Left kidney (tissue), 2 donors: ENCODE data around the gene ABCA1. TPM values are rescaled to one million over a fixed set of nuclear protein-coding genes. Genes with fewer than 3 reads are reported as not detected.
"Not testable (repeated sequence)": the region's sequence is repeated elsewhere in the genome, so short reads cannot be mapped to it uniquely, and the experiment has no call there.

ENCODE experiments used
- DNase-seq: peaks from one replicate; pipeline ENCODE4 v3.0.0-alpha.2; 2013
- polyA plus RNA-seq: library from polyadenylated mRNA; unstranded; fragments of 120-200 nt; gene quantifications from one replicate; pipeline ENCODE4 v1.2.1, GENCODE V29; 2013; ENCODE audit not compliant: insufficient read length

The ABCA1 gene
- polyA plus RNA-seq, 1 donor: 12.8 TPM

DNA sequence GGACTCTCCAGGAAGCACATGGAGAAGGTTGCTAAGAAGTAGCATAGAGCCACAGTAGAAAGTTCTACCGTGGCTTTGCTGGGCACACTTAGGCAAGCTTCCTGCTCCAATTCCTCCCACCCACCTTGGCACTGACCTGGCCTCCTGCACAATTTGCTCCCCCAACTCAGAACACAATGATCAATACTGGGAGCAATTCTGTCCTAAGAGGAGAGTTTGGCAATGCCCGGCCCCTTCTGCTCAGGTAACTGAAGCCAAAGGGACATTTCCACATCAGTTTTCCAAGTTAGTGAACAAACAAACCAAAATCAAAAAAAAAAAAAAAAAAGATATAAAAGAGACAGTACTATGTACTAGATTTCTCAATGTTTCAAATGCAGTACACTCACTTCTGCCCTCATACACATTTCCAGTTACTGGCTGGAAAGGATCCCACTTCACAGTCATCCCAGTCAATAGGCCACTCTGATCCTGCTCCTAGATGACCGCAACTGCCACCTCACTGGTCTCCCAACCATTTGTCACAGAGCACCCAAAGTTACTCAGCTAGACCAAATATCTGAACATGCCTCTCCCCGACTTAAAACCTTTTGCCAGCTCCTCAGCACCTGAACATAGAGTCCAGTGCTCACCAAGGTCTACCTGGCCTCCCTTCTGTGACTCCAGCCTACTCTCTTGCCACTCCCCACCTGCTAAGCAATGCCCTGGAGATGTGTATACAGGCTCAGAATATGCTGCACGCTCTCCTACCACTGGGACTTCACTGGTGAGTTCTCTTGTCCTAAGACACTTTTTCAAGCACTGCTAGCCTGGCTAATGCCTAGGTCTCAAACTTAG, 21.3 kb downstream of the ABCA1 start:
- no peak for DNase-seq

DNA sequence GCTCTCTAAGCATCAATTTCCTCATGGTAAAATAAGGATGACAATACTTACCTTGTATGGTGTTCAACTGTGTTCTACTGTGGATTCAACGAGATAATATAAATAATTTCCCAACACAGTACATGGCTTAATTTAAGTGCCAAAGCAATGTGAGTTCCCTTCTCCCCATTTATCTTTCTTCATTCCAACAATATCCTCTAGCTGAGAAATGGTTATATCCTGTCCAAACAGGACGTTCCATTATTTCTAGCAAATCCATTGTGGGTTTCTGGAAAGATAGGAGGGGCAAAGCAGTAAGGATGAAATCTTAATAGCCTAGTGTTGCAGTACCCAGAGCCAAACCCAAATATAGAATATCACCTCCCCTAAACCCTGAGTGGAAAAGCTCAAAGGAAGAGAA, 22.0 kb downstream of the ABCA1 start:
- DNase-seq: no peak

DNA sequence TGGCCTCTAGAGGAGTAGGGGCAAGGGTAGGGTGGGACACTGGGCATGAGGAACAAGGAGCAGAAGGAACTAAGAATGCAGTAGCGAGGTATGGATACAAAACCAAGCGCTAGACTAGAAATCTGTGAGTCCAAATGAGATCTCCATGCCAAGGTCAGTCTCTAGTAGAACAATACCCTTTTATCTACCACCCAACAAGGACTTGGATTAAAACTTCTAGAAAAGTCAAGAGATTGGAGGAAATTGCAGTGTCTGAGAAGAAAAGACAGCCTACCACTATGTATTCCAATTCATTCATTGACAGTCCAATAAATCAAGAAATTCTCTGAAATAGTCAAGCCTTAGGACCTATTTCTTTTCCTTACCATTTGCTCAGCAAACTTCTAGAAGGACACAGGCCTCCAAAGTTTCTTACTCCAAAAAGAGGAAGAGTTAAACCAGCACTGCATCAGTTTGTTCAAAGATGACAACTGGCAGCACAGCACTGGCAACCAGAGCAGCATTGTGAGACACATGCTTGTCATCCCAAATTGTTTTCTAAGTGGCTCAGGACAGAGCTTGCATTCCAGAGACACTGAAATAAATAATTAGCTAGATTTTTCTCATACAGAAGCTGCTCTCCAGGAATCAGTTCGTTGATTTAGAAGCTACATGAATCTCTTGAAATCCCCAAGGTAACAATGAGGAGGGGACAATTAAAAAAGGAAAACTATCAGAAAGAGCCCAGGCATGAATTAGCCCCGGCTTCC, 22.6 kb downstream of the ABCA1 start:
- DNase-seq: no peak

DNA sequence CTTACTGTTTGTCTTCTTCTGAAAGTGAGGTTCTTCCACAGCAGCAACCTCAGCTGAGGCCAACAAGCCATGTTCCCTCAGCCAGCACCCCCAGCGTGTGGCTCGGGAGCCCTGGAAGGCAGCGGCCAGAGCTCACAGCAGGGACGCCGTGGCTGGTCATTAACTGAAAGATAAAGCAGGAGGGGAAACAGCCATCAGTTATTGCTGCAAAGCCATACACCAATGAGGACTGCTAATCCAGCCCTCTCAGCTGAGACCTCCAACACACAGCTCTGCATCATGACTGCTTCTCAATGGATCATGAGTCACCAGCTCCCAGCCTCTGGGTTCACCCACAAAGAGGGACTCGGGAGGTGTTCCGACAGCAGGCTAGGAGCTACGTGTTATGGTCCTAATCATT, 24.3 kb downstream of the ABCA1 start:
- DNase-seq: no peak

DNA sequence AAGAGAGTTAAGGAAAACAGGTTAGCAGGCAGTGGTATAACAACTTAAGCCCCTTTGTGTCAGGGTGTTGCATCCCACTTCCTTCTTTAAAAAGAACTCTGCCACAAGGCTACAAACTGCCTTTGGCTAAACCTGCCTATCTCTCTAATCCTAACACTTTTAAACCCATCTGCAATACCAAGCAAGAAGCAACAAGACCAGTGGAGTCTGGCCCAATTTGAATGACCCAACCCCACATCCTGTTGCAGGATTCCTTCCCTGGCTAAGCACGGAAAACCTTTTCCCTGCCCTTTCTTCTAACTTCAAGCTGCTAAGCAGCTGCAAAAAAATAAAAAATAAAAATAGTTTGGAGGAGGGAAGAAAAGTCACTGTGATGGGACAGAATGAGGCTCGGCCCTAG, 27.1 kb downstream of the ABCA1 start:
- DNase-seq: no peak

DNA sequence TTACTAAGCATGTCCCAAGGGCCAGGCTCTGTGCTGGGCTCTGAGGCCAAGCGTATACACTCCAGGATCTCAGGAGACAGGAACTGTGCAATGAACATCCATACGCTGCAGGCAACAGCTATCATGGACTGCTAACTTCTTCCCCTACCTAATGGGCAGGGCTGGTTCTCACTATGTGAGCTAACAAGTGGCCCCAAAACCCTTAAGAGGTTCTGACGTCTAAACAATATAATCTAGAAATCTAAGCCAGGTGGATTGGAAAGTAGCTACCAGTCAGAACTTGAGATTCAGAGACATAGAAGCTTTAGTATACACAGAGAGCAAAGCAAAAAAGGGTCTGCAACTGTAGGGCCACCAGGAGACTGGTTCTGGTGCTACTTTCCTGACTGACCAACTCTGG, 27.6 kb downstream of the ABCA1 start:
- no peak for DNase-seq

DNA sequence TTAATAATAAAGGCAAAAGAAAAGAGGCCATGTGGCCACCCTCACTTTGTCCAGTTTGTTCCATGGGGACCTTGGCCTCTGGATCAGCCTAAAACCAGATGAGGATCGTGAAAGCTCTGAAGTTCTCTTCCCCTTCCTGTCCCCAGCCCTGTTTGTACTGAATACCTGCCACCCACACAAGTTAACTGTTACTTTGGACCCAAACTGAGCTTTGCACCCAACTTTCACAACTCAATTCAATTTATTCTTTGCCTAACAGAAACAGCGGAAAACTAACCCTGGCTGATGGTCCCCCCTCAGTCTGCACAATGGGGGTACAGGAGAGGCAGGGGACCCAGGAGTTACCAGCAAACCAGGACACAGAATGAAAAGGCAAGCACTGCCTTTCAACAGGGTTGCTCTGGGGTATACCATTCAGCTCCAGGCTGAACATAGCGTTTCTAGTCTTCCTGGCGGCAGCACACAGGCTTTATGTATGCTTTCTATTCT, 28.2 kb downstream of the ABCA1 start:
- DNase-seq: no peak

DNA sequence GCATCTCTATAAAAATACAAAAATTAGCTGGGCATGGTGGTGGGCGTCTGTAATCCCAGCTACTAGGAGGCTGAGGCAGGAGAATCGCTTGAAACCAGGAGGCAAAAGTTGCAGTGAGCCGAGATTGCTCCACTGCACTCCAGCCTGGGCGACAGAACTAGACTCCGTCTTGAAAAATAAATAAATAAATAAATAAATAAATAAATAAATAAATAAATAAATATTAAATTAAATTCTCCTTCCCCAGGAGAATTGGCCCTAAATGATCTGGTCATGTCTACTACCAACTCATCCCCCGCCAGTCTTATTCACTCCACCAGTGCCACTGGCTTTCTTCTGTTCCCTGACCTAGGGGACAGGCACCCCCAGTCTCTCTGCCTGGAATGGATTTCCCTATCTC, 29.6 kb downstream of the ABCA1 start:
- DNase-seq: not testable (repeated sequence)

DNA sequence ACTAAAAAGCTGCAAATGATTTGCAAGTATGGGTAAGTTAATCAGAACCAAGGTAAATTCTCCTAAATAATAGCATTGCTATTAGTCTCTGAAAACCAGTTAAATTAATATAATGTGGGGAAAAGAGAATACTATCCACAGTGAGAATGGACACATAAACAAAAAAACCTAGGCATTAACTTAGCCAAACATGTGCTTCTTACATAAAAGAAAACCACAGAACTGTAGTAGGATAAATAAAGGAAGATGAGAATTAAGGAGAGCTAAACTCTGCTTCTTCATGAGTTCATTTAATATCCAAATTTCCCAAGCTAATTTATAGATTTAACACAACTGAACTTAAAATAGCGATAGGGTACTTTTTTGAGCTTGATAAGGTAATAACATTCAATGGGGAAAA, 31.8 kb downstream of the ABCA1 start:
- DNase-seq: no peak

DNA sequence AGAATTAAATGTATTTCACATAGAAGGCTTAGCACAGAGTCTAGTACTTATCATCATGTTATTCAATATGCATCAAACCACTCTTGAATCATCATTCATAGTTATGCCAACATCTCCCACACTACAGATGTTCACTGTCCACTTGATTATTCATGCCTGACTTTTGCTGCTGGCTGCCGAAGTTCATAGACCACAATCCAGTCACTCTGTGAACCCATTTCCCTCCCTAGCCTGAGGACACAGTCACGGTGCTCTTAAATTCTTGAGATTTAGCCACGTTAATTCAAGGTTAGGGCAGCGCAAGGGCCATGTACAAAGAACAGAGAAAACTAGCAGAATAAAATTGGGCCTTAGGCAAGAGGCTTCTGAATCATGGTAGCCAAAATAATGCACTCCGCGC, 32.4 kb downstream of the ABCA1 start:
- DNase-seq: no peak

DNA sequence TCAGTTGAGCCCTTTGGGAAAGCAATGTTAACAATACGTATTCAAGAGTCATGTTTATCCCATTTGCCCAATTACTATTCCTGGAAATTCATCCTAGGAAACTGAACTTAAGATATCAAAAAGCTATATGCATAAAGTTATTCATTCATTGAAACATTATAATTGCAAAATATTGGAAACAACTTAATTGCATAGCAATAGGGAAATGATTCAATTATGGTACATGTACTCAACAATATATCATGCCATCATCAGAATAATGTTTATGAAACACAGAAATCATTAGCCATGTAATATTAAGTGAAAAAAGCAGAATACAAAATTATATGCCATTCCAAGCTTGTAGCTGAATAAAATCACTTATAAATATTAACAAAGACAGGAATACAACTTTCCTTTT, 35.3 kb downstream of the ABCA1 start:
- no peak for DNase-seq

DNA sequence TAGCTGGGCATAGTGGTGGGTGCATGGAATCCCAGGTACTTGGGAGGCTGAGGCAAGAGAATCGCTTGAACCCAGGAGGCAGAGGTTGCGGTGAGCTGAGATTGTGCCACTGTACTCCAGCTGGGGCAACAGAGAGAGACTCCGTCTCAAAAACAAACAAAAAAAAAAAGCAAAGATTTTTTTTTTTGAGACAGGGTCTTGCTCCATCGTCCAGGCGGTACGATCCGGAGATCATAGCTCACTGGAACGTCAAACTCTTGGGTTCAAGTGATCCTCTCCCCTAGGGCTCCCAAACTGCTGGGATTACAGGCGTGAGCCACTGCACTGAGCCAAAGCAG, 37.6 kb downstream of the ABCA1 start:
- no peak for DNase-seq

DNA sequence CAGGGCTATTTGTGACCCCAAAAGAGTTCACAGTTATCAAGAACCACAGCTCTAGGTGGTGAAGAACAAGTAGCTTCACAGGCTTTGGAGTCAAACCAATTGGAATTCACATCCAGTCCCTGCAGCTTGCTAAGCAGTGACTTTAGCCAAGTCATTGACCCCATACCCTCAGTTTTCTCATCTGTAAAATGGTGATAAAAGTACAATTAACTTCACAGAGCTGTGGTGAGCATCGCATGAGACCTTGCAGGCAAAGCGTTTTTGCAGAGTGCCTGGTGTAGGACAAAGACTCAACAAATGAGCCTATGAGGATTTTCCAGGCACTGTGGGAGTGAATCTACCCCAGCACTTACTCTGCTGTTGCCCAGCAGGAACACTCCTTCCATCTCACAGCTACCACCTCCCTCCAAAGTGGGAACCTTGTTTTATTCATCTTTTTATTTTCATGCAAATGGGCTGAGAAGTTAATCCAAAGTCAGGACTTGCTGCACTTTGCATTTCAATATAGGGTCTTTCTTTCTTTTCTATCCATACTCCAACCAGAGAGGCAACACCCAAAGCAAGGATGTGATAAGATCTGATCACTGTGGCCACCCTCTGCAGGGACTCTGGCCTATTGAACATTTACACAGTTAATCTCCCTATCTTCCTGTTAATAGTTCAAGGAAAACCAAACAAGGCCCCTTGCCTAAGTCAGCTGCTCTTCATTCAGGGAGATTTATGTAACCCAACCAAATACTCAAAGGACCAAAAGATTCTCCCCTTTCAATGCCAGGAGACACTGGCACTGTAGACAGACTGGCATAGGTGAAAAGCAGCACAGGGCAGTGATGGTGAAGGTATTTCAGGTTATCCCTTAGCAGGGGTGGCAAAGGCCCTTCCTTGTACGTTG, 41.9 kb downstream of the ABCA1 start:
- DNase-seq: no peak

DNA sequence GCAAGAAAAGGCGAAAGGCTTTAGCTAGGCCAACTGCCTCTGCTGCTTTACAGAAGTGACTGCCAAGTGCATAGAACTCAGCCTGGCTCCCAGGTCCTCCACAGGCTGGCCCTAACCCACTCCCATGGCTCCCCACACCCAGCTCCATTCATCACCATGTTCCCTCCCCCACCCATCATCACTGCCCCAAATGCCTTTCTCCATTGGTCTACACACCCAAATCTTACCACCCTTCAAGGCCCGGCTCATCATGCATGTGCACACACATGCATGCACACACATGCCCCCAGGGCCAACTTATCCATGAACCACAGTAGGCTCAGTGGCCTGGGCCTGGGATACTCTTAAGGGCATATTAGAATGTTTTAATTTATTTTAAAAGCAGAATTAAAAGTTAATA, 44.8 kb downstream of the ABCA1 start:
- DNase-seq: no peak

DNA sequence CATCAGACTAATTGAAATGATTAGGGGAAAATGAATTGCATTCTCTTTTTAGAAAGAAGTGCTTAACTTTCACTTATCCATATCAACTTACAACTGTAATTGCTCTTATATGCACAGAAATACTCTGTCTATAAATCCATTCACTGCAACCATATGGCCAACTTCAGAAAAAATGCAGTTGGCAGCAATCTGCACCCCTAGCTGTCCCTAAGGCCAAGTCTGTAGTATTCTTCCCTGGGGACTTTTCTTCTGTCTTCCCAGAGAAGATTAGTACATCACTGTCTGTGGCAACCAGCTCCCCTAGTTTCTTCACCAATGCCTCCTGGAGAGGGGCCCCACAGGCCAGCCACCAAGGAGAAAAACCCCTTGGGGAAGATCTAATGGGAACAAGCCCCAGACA, 45.4 kb downstream of the ABCA1 start:
- no peak for DNase-seq

DNA sequence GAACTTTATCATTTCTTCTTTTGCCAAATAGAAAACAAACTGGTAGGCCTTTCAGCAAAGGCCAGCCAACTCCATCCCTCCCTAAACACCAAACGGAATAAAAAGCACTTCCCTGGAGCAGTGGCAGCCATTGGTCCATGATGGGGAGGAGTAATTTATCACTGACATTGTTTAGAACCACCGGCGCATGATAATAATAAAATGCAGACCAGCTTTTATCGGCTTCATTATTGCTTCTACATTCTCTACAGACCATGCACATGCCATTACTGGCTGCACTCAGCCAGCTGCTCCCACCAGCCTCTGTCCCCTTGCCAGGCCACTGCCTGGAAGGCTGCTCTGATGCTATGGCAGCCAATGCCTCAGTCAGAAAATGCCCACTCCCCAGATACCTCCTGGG, 45.9 kb downstream of the ABCA1 start:
- DNase-seq: no peak

DNA sequence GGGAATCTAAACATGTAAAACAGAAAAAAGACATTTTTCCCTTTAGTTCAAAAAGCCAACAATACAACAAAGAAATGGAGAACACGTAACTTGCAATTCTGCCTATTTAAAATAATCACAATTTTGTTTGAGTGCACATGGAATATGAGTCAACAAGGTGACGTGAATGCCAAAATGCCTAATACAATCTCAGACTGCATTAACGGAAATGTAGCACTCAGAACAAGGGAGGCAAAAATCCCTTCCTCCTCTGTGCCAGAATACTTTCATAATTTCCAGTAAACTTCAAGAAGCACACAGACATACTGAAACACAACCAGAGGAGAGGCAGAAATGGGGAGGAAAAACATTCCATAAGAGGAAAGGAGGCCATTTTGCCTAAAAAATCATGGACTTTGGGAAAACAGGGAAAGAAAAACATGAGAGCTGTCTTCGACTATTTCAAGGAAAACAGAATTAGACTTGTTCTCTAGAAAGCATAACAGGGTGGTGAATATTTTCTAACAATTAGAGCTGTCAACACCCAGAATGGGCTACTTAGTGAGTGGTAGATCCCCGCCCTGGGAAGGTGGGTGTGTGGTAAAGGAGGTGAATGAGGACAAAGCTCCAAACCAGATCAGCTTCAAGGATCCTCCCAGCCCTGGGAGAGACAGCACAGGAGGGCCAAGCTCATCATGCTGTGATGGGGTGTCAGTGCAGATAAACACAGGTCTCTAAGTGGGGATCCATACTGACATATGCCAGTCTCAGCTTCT, 48.2 kb downstream of the ABCA1 start:
- no peak for DNase-seq

DNA sequence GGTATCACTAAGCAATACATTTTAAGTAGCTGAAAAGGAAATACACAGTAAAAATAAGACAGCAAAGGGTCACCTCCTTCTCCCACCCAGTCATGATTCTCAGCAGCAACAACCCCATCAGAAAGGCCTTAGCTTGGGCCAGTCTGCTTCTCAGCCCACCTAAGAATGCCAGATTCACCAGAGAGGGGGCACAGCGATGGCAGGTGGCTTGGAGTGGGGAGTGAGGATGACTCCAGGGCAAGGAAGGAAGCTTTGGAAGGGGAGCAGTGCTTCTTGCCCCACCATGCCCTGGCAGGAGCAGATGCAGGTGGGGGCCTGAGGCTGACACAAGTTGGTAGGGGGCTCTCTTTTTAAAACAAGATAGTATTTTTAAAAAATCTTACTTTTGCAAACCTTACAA, 51.4 kb downstream of the ABCA1 start:
- no peak for DNase-seq

DNA sequence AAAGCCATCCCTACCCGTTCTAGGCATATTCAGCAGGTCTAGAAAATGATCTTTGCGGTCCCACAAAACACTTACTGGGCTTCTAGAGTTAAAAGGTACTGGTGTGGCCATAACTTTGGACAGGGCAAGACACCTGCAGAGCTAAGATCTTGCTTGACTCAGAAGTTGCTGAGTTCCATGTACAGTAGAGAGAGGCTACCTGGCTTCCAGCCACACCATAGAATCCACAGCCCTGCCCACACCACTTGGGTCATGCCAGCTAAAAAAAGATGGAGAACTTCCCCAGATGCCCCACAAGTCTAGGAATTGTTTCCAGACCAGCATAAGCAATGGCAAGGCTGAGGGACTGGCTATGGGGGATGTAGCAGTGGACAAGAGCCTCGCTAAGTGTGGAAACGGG, 52.1 kb downstream of the ABCA1 start:
- no peak for DNase-seq

DNA sequence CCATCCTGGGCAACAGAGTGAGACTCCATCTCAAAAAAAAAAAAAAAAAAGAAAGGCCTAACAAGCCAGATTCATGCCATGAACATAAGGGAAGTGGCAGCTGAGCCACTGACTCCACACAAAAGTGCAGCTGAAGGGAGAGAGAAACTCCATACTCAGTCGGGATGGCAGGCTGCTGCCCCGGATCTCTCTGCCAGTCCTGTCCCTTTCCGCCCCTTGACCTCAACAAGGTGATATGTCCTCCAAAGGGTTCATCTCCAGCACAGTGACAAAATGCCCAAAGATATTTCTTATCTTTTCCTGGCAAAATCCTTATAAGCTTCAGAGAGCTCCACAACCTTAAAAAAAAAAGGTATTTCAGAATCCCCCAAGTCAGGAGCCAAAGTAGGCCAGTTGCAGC, 52.6 kb downstream of the ABCA1 start:
- no peak for DNase-seq

DNA sequence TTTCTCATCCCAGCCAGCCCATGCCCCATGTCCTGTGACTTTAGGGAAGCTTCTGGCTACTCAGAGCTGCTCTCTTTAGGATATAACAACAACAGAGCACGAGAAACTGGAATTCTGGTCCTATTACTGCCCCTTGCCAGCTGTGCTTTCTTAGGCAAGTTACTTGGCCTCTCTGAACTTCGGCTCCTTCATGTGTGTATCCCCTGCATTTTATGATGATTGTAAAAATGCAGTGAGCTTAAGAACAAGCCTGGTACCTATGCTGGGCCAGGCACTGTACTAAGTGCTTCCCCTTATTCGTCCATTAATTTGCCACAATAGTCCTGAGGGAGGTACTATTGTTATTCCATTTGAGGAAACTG, 54.5 kb downstream of the ABCA1 start:
- no peak for DNase-seq
